Urinary bladder (tissue), 4 donors: Measurements from ENCODE around the gene KISS1R. TPM values are rescaled to one million over a fixed set of nuclear protein-coding genes. Genes with fewer than 3 reads are reported as not detected.
"Not testable (repeated sequence)": the region's sequence is repeated elsewhere in the genome, so short reads cannot be mapped to it uniquely, and the experiment has no call there.

Source experiments
- DNase-seq: peaks from one replicate; pipeline ENCODE4 v3.0.0-alpha.2; 2015; ENCODE audit errors: extremely low spot score
- H3K27ac ChIP-seq: one replicate; pipeline ENCODE4 v1.5.1; 2013; ENCODE audit warnings: low read depth, mild to moderate bottlenecking, moderate library complexity
- H3K36me3 ChIP-seq: one replicate; pipeline ENCODE4 v1.6.1; 2013; ENCODE audit warnings: mild to moderate bottlenecking, moderate library complexity; ENCODE audit not compliant: insufficient read depth
- H3K4me1 ChIP-seq: one replicate; pipeline ENCODE4 v1.6.1; 2013; ENCODE audit warnings: mild to moderate bottlenecking, moderate library complexity; ENCODE audit not compliant: insufficient read depth
- H3K4me3 ChIP-seq: one replicate; pipeline ENCODE4 v1.5.1; 2013; ENCODE audit warnings: low read depth, low read length
- WGBS: extraction: QIAGEN DNeasy Blood & Tissue Kit; methylation state at CpG from one replicate; pipeline ENCODE4 v1.1.7; 2013; 5-methylcytosine and 5-hydroxymethylcytosine counted together
- polyA plus RNA-seq: library from polyadenylated mRNA; stranded (reverse); fragments of 200-250 nt; gene quantifications from one replicate; pipeline ENCODE4 v1.2.3, GENCODE V29; 2013
- total RNA-seq: library from RNA; depleted of rRNA; stranded (reverse); fragments of >200 nt; gene quantifications from one replicate; pipeline ENCODE4 v1.2.3, GENCODE V29; 2014
- donor health status: healthy with polysubstance abuse.
- donor health status: healthy.

KISS1R gene
- total and polyA plus RNA-seq, 2 donors, result 0.28 TPM; not detected in 1

GRCh38 chr19:876089-876488 lies 41.0 kb upstream of the KISS1R start:
- no peaks in the 10 kb centered on the region for H3K4me1 ChIP-seq

GRCh38 chr19:876780-877314 lies 40.3 kb upstream of the KISS1R start:
- Histone ChIP-seq H3K36me3 (peaks cover 2% of the 10 kb centered on the region), H3K4me1 (no peaks in the 10 kb centered on the region), H3K4me3 (no peak overlapping the region), H3K27ac (no peak overlapping the region)
- 91% methylated on average over 29 of the region's 29 CpGs for WGBS
- DNase-seq, result no peak

More at GRCh38 chr19:876089-876488, 41.0 kb upstream of the KISS1R start:
- 78% methylated on average over 18 of the region's 18 CpGs for WGBS
- Histone ChIP-seq H3K4me3 (no peak overlapping the region), H3K27ac (no peak overlapping the region), H3K36me3 (peaks cover 1% of the 10 kb centered on the region)
- no peak for DNase-seq

- DNase-seq, H3K36me3 ChIP-seq, H3K4me3 ChIP-seq, H3K27ac ChIP-seq, H3K4me1 ChIP-seq: not testable (repeated sequence)
- 91% methylated on average over 23 of the region's 23 CpGs for WGBS
These were observed 39.0 kb upstream of the KISS1R start for GRCh38 chr19:877992-878660.

GRCh38 chr19:878751-879561 lies 38.2 kb upstream of the KISS1R start:
- H3K27ac ChIP-seq, H3K36me3 ChIP-seq, H3K4me1 ChIP-seq, DNase-seq, H3K4me3 ChIP-seq: not testable (repeated sequence)
- 92% methylated on average over 24 of the region's 24 CpGs for WGBS

- H3K27ac ChIP-seq, result no peak overlapping the region
- peaks cover 2% of the 10 kb centered on the region for H3K36me3 ChIP-seq
- WGBS, result 88% methylated on average over 37 of the region's 37 CpGs
- H3K4me3 ChIP-seq, result no peak overlapping the region
- H3K4me1 ChIP-seq, result no peaks in the 10 kb centered on the region
- DNase-seq, result no peak
These were observed 37.3 kb upstream of the KISS1R start for GRCh38 chr19:879711-880438.

GRCh38 chr19:881385-882071 lies 35.6 kb upstream of the KISS1R start:
- DNase-seq, result no peak
- no peak overlapping the region for H3K4me3 ChIP-seq
- no peak overlapping the region for H3K27ac ChIP-seq
- H3K36me3 ChIP-seq, result peaks cover 4% of the 10 kb centered on the region
- 96% methylated on average over 34 of the region's 34 CpGs for WGBS
- H3K4me1 ChIP-seq, result no peaks in the 10 kb centered on the region

- no peaks in the 10 kb centered on the region for H3K4me1 ChIP-seq
- no peak overlapping the region for H3K27ac ChIP-seq
- no peak overlapping the region for H3K4me3 ChIP-seq
- 97% methylated on average over 30 of the region's 30 CpGs for WGBS
- DNase-seq, result no peak
- peaks cover 4% of the 10 kb centered on the region for H3K36me3 ChIP-seq
These were observed 34.1 kb upstream of the KISS1R start for GRCh38 chr19:882871-883497.

GRCh38 chr19:883661-884211 lies 33.4 kb upstream of the KISS1R start:
- Histone ChIP-seq H3K4me1 (no peaks in the 10 kb centered on the region), H3K36me3 (peaks cover 4% of the 10 kb centered on the region), H3K27ac (no peak overlapping the region), H3K4me3 (no peak overlapping the region)
- 89% methylated on average over 22 of the region's 22 CpGs for WGBS
- DNase-seq, result no peak

GRCh38 chr19:884420-885211 lies 32.5 kb upstream of the KISS1R start:
- H3K4me1 ChIP-seq, result no peaks in the 10 kb centered on the region
- no peak overlapping the region for H3K27ac ChIP-seq
- WGBS, result 93% methylated on average over 51 of the region's 51 CpGs
- H3K4me3 ChIP-seq, result no peak overlapping the region
- H3K36me3 ChIP-seq, result peaks cover 4% of the 10 kb centered on the region
- DNase-seq, result no peak

- DNase-seq, result no peak
- no peak overlapping the region for H3K4me3 ChIP-seq
- WGBS, result 96% methylated on average over 64 of the region's 64 CpGs
- no peak overlapping the region for H3K27ac ChIP-seq
- H3K4me1 ChIP-seq, result no peaks in the 10 kb centered on the region
- peaks cover 4% of the 10 kb centered on the region for H3K36me3 ChIP-seq
These were observed 31.5 kb upstream of the KISS1R start for GRCh38 chr19:885536-886224.

GRCh38 chr19:887072-887471 lies 30.1 kb upstream of the KISS1R start:
- H3K4me3 ChIP-seq, result no peak overlapping the region
- DNase-seq, result no peak
- H3K36me3 ChIP-seq, result peaks cover 2% of the 10 kb centered on the region
- no peaks in the 10 kb centered on the region for H3K4me1 ChIP-seq
- 76% methylated on average over 16 of the region's 16 CpGs for WGBS
- no peak overlapping the region for H3K27ac ChIP-seq
